GM06990 (cell line): ENCODE data around the gene SPINK1.

Source experiments
- DNase-seq: peaks from one replicate; pipeline ENCODE4 v3.0.0-alpha.2; 2011; ENCODE audit not compliant: insufficient read length; ENCODE audit errors: extremely low read depth
- H3K27me3 ChIP-seq: replicated peaks from 2 replicates; pipeline ENCODE4 v1.6.0; 2011; ENCODE audit warnings: low read length; ENCODE audit not compliant: control insufficient read depth, insufficient read depth
- H3K36me3 ChIP-seq: 2 replicates; pipeline ENCODE4 v1.5.1; 2011; ENCODE audit warnings: low read length; ENCODE audit not compliant: control insufficient read depth, insufficient read depth
- H3K4me3 ChIP-seq: replicated peaks from 2 replicates; pipeline ENCODE4 v1.5.1; 2011; ENCODE audit warnings: low read depth, mild to moderate bottlenecking, control low read depth, low read length
- CTCF ChIP-seq: IDR thresholded peaks from 2 replicates; pipeline ENCODE4 v1.5.1; 2011; ENCODE audit warnings: low read length, control low read depth, mild to moderate bottlenecking, inconsistent platforms; ENCODE audit not compliant: insufficient read depth, poor library complexity, severe bottlenecking

The SPINK1 gene

GRCh38 chr5:147796556-147797308 is 34.7 kb downstream of the SPINK1 start:
- Histone ChIP-seq H3K4me3 (no peak overlapping the region), H3K27me3 (no peaks in the 10 kb centered on the region), H3K36me3 (no peaks in the 10 kb centered on the region)
- no peak for DNase-seq
- TF ChIP-seq CTCF, result no peak

- Histone ChIP-seq H3K36me3 (no peaks in the 10 kb centered on the region), H3K4me3 (no peak overlapping the region), H3K27me3 (no peaks in the 10 kb centered on the region)
- no peak for TF ChIP-seq CTCF
- DNase-seq, result no peak
Measured at GRCh38 chr5:147791181-147791580, 40.3 kb downstream of the SPINK1 start.

- no peak for DNase-seq
- Histone ChIP-seq H3K36me3 (no peaks in the 10 kb centered on the region), H3K27me3 (no peaks in the 10 kb centered on the region), H3K4me3 (no peak overlapping the region)
- TF ChIP-seq CTCF, result no peak
Measured at GRCh38 chr5:147789820-147790219, 41.7 kb downstream of the SPINK1 start.

GRCh38 chr5:147788023-147788422 is 43.4 kb downstream of the SPINK1 start:
- no peak for DNase-seq
- Histone ChIP-seq H3K36me3 (no peaks in the 10 kb centered on the region), H3K27me3 (no peaks in the 10 kb centered on the region), H3K4me3 (no peak overlapping the region)
- no peak for TF ChIP-seq CTCF

GRCh38 chr5:147786142-147786541 is 45.3 kb downstream of the SPINK1 start:
- H3K27me3 ChIP-seq, result no peaks in the 10 kb centered on the region; the same call in 1 of the 2 replicates
- no peak for DNase-seq
- no peaks in the 10 kb centered on the region for H3K36me3 ChIP-seq
- H3K4me3 ChIP-seq, result no peak overlapping the region
- TF ChIP-seq CTCF, result no peak
